Measurements from ENCODE around the gene SNTB2. TPM values are rescaled to one million over a fixed set of nuclear protein-coding genes. Genes with fewer than 3 reads are reported as not detected.
A peak's percentile ranks its signal among the peaks of the same experiment; 100 is the strongest.

SNTB2 gene
- total RNA-seq, 1 donor from 2014 or later, result 44.6 TPM

DNA sequence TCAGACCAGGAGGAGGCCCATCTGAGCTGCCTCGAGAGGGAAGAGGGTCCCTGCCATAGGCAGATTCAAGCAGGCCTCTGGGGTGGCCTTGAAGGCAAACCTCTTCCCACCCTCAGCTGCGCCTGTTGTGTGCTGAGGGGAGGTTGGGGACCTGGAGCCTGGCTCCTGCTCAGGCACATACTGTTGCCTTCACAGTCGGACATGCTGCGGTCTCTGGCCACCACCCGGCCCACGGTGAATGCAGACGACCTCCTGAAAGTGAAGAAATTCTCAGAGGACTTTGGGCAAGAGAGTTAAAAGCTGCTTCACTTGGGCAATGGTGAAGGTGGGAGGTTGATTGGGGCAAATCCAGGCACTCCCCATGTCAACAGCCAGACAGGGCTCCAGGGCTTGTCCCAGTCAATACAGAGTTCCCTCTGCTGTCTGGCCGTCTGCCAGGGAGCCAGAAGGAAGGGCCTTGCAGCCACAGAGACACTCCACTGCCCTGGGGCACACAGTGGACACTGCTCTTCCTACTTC is 137.1 kb downstream of the SNTB2 start:
- peak; percentile 82 for ATAC-seq
- Histone ChIP-seq H3K36me3 (peaks cover 92% of the 10 kb centered on the region), H3K9me3 (no peaks in the 10 kb centered on the region), H3K4me3 (no peak overlapping the region), H3K27me3 (no peaks in the 10 kb centered on the region), H3K4me1 (peaks cover 27% of the 10 kb centered on the region), H3K27ac (no peak overlapping the region)
- DNase-seq, result peak; percentile 80
- intact Hi-C loops (cut with DNase I), result no loop called here
- TF ChIP-seq CTCF (IDR thresholded peaks at IDR 0.05), result no peak

DNA sequence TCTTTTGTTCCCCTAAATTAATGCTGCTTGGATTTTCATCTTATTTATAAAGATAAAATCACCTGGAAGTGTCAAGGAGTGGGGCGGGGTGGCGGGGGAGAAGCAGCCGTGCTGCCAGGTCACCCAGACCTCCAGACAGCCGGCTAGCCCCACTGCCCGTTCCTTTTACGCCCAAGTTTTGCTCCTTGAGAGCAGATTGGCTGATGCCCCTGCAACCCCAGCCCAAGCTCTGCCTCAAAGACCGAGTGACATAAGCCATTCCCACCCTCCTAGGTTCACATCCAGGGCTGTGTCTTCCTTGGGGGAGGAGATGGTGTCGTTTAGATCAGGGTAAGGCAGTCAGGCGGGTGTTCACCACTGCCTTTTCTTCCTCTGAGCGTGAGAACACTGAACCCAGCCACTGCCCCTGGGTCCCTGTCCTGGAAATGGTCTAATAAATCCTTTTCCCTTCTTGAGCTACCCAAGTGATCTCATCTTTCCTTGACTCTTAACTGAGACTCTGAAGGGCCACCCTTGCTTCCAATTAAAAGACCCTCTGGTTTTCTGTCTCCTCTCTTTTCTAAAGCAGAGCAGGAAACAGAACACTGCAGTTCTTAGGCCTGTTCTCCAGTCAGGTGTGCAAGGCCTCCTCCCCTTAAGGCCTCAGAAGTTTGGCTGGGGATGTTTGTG is 137.8 kb downstream of the SNTB2 start:
- Histone ChIP-seq H3K27me3 (no peaks in the 10 kb centered on the region), H3K36me3 (peaks cover 85% of the 10 kb centered on the region), H3K4me3 (no peak overlapping the region), H3K9me3 (no peaks in the 10 kb centered on the region), H3K4me1 (peaks cover 33% of the 10 kb centered on the region), H3K27ac (no peak overlapping the region)
- TF ChIP-seq CTCF (IDR thresholded peaks at IDR 0.05), result no peak
- intact Hi-C loops (cut with DNase I), result no loop called here
- DNase-seq (no peak), ATAC-seq (no peak)

DNA sequence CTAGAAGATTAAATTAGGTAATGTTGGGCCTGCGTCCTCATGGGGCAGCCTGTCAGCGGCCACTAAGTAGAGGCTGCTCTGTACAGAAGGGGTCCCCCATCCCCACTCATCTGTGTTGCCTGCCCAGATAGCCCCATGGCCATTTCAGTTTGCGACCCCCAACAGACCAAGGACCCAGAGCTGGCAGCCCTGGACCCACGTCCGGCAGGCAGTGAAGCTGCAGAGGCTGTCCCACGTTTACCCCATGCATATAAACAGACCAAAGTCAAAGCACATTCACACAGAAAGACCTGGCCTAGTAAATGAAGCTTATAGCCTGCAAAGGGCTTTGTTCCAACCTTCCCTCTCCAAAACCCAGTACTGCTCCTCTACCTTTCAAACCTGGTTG is 138.8 kb downstream of the SNTB2 start:
- no peak for DNase-seq

GRCh38 chr16:69326172-69326873 is 139.4 kb downstream of the SNTB2 start:
- no peak for TF ChIP-seq CTCF (IDR thresholded peaks at IDR 0.05)
- Histone ChIP-seq H3K27me3 (no peaks in the 10 kb centered on the region), H3K27ac (no peak overlapping the region), H3K9me3 (no peaks in the 10 kb centered on the region), H3K4me1 (peaks cover 33% of the 10 kb centered on the region), H3K4me3 (no peak overlapping the region), H3K36me3 (peaks cover 69% of the 10 kb centered on the region)
- ATAC-seq (no peak), DNase-seq (no peak)
- intact Hi-C loops (cut with DNase I), result no loop called here

More for the DNA sequence above, 138.8 kb downstream of the SNTB2 start:
- Histone ChIP-seq H3K27me3 (no peaks in the 10 kb centered on the region), H3K9me3 (no peaks in the 10 kb centered on the region), H3K4me3 (no peak overlapping the region), H3K4me1 (peaks cover 33% of the 10 kb centered on the region), H3K36me3 (peaks cover 75% of the 10 kb centered on the region), H3K27ac (no peak overlapping the region)
- intact Hi-C loops (cut with DNase I), result no loop called here
- no peak for ATAC-seq
- TF ChIP-seq CTCF (IDR thresholded peaks at IDR 0.05), result no peak

DNA sequence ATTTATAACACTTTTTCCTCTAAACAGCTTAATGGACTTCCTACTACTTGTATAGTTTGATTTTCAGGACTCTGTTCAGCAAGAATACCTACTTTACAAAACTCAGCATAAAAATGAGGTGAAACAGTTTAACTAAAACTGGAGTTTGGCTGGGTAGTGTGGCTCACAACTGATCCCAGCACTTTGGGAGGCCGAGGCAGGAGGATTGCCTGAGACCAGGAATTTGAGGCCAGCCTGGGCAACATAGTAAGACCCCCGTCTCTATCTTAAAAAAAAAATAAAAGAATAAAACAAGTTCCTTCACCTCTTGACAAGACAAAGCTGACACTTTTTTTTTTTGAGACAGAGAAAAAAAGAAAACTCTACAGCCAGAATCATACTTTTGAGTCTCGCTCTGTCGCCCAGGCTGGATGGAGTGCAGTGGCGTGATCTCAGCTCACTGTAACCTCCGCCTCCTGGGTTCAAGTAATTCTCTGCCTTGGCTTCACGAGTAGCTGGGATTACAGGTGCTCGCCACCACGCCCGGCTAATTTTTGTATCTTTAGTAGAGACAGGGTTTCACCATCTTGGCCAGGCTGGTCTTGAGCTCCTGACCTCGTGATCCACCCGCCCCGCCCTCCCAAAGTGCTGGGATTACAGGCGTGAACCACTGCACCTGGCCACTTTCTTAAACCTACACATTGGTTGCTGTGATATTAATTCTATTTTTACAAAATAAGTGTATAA is 140.8 kb downstream of the SNTB2 start:
- no peak overlapping the region for H3K4me3 ChIP-seq
- peaks cover 68% of the 10 kb centered on the region for H3K36me3 ChIP-seq
- H3K4me1 ChIP-seq, result peaks cover 33% of the 10 kb centered on the region
- intact Hi-C loops (cut with DNase I), result no loop called here
- TF ChIP-seq CTCF (IDR thresholded peaks at IDR 0.05), result no peak
- no peaks in the 10 kb centered on the region for H3K27me3 ChIP-seq
- ATAC-seq (no peak), DNase-seq (no peak)
- H3K9me3 ChIP-seq, result no peaks in the 10 kb centered on the region
- H3K27ac ChIP-seq, result no peak overlapping the region

Data from upper lobe of right lung (tissue), 1 donor.